Endothelial cell of umbilical vein (primary cell): ENCODE results near the gene QRFPR. TPM values are rescaled to one million over a fixed set of nuclear protein-coding genes. Genes with fewer than 3 reads are reported as not detected.

Source experiments
- BruUV-seq: library from RNA; stranded (reverse); fragments of 400-500 nt; replicated peaks from 2 replicates; lab custom pipeline; 2021; lab: Mats Ljungman, UMichigan
- CTCF ChIA-PET: fragments of 300-600, 350-600 bp; sonication (Branson Sonifier 250); formaldehyde crosslinking; loops from one replicate; lab custom pipeline; 2021; ENCODE audit warnings: antibody characterized with exemption, inconsistent platforms; lab: Charles Lee
- POLR2A ChIA-PET: fragments of 300-600, 350-600 bp; sonication (Branson Sonifier 250); formaldehyde crosslinking; loops from one replicate; lab custom pipeline; 2021; ENCODE audit warnings: antibody characterized with exemption, inconsistent platforms; lab: Charles Lee
- DNase-seq: peaks from one replicate; pipeline ENCODE4 v3.0.0-alpha.2; 2011; ENCODE audit warnings: low read depth, low spot score
- FAIRE-seq: peaks from 2 replicates; lab custom pipeline; 2011; peaks lifted over from hg19 to GRCh38; lab: Jason Lieb, UNC
- H2AFZ ChIP-seq: 2 replicates; pipeline ENCODE4 v1.6.0; 2012; ENCODE audit warnings: low read depth, low read length, control low read depth, inconsistent platforms
- H3K27ac ChIP-seq: 2 replicates; pipeline ENCODE4 v1.5.1; 2011; ENCODE audit warnings: low read depth, mild to moderate bottlenecking, control low read depth, low read length, moderate library complexity; ENCODE audit not compliant: insufficient read depth
- H3K27me3 ChIP-seq, 2 experiments: 2 replicates each; pipeline versions ENCODE4 v1.6.0 to v1.6.1; 2011; ENCODE audit warnings: low read length in 2 of 2, mixed read lengths in 1 of 2; ENCODE audit not compliant: control insufficient read depth in 2 of 2, insufficient read depth in 2 of 2
- H3K36me3 ChIP-seq, 2 experiments: 2 replicates in 1 of 2; 3 replicates in 1 of 2; pipeline ENCODE4 v1.5.1; 2011; ENCODE audit warnings: low read length in 2 of 2, mild to moderate bottlenecking in 1 of 2, moderate library complexity in 1 of 2; ENCODE audit not compliant: control insufficient read depth in 2 of 2, insufficient read depth in 2 of 2; ENCODE audit errors: extremely low read depth in 1 of 2
- H3K4me1 ChIP-seq: 3 replicates; pipeline ENCODE4 v1.5.1; 2011; ENCODE audit warnings: mild to moderate bottlenecking, low read length; ENCODE audit not compliant: control insufficient read depth, insufficient read depth; ENCODE audit errors: extremely low read depth
- H3K4me2 ChIP-seq: 2 replicates; pipeline ENCODE4 v1.6.1; 2011; ENCODE audit warnings: low read length, control low read depth, mixed read lengths; ENCODE audit not compliant: insufficient read depth
- H3K4me3 ChIP-seq, 3 experiments: fragments of 200-600 bp in 1 of 3; sonication (generic), shearing (Covaris generic) in 1 of 3; replicated peaks in 1 of 3; 2 replicates each; pipeline ENCODE4 v1.5.1; 2011 to 2016; ENCODE audit warnings: control low read depth in 3 of 3, low read length in 3 of 3, mild to moderate bottlenecking in 2 of 3, inconsistent platforms in 1 of 3, low read depth in 1 of 3, moderate library complexity in 1 of 3; ENCODE audit not compliant: insufficient read depth in 1 of 3
- H3K79me2 ChIP-seq: 2 replicates; pipeline ENCODE4 v1.6.0; 2012; ENCODE audit warnings: low read length, inconsistent platforms; ENCODE audit not compliant: control insufficient read depth, insufficient read depth
- H3K9ac ChIP-seq: replicated peaks from 2 replicates; pipeline ENCODE3; 2011; ENCODE audit warnings: low read length, control low read depth; ENCODE audit not compliant: insufficient read depth; ENCODE audit errors: extremely low read depth
- H3K9me1 ChIP-seq: replicated peaks from 3 replicates; pipeline ENCODE4 v1.6.0; 2011; ENCODE audit warnings: mild to moderate bottlenecking, low read length; ENCODE audit not compliant: control insufficient read depth, insufficient read depth; ENCODE audit errors: extremely low read depth
- H3K9me3 ChIP-seq: replicated peaks from 2 replicates; pipeline ENCODE4 v1.5.1; 2012; ENCODE audit warnings: low read length, inconsistent platforms; ENCODE audit not compliant: control insufficient read depth, insufficient read depth
- H4K20me1 ChIP-seq: replicated peaks from 2 replicates; pipeline ENCODE3; 2011; ENCODE audit warnings: mild to moderate bottlenecking, low read length; ENCODE audit not compliant: control insufficient read depth, insufficient read depth; ENCODE audit errors: extremely low read depth
- EZH2 ChIP-seq: IDR thresholded peaks from 2 replicates; pipeline ENCODE4 v1.6.1; 2012; ENCODE audit warnings: borderline replicate concordance, low read depth, mild to moderate bottlenecking, moderate library complexity, low read length, inconsistent platforms; ENCODE audit not compliant: severe bottlenecking
- FOS ChIP-seq: IDR thresholded peaks from 2 replicates; pipeline ENCODE4 v1.6.1; 2011; ENCODE audit warnings: mild to moderate bottlenecking, low read length, moderate library complexity, borderline replicate concordance; ENCODE audit not compliant: insufficient read depth
- GATA2 ChIP-seq: IDR thresholded peaks from 2 replicates; pipeline ENCODE4 v1.7.0; 2011; ENCODE audit warnings: low read depth, mild to moderate bottlenecking, moderate library complexity, mixed read lengths, low read length; ENCODE audit not compliant: insufficient read length, insufficient read depth
- JUN ChIP-seq: IDR thresholded peaks from 2 replicates; pipeline ENCODE4 v1.6.1; 2011; ENCODE audit warnings: borderline replicate concordance, low read depth; ENCODE audit not compliant: insufficient read length, insufficient read depth
- MYC ChIP-seq: IDR thresholded peaks from one replicate; pipeline ENCODE4 v1.6.1; 2011; ENCODE audit warnings: mild to moderate bottlenecking, low read depth, low read length
- POLR2A ChIP-seq: IDR thresholded peaks from 2 replicates; pipeline ENCODE4 v1.6.1; 2012; ENCODE audit warnings: low read depth, mild to moderate bottlenecking, control low read depth, low read length
- POLR2AphosphoS5 ChIP-seq: IDR thresholded peaks from 2 replicates; pipeline ENCODE4 v1.6.1; 2012; ENCODE audit warnings: low read depth, mild to moderate bottlenecking, control low read depth, low read length, moderate library complexity; ENCODE audit not compliant: insufficient read depth
- dilution Hi-C: fragments of 300-500 bp; cut with MboI; formaldehyde crosslinking; loops from one replicate; pipeline ENCODE4 v1.15.0; 2019; ENCODE audit warnings: low sequenced_read_pairs; ENCODE audit not compliant: extremely low pct_ligation_motif_present
- intact Hi-C: fragments of 100-400 bp; cut with micrococcal nuclease; formaldehyde crosslinking; loops from one replicate; pipeline ENCODE4 v1.10.0; 2022
- polyA plus RNA-seq, 4 experiments: library from polyadenylated mRNA; depleted of rRNA in 3 of 4; stranded (reverse) in 3 of 4; unstranded in 1 of 4; fragments of >200 nt; gene quantifications; 2 replicates each; pipeline versions ENCODE4 v1.2.1 to v1.2.3, GENCODE V29; 2011 to 2012; ENCODE audit warnings: missing spikeins in 1 of 4
- total RNA-seq: library from RNA; stranded (reverse); gene quantifications from 2 replicates; pipeline ENCODE4 v1.2.3, GENCODE V29; 2021
- TF ChIP-seq, protein P1 (sequence below): IDR thresholded peaks from 2 replicates; pipeline ENCODE4 v1.6.1; 2011; ENCODE audit not compliant: insufficient read depth, insufficient read length
- TF ChIP-seq, protein P2 (sequence below), 2 donors: IDR thresholded peaks; 1 replicate in 1 of 2; 2 replicates in 1 of 2; pipeline ENCODE4 v1.5.1; 2011; ENCODE audit warnings: low read length in 2 of 2, mild to moderate bottlenecking in 2 of 2, moderate library complexity in 2 of 2, control low read depth in 1 of 2, inconsistent platforms in 1 of 2, low read depth in 1 of 2; ENCODE audit not compliant: insufficient read depth in 1 of 2; ENCODE audit errors: extremely low read depth in 1 of 2

QRFPR gene
- total and polyA plus RNA-seq, 2 donors (not counting 3 experiments of a cell fraction or from before 2014, with no cell fraction given), result not detected

DNA sequence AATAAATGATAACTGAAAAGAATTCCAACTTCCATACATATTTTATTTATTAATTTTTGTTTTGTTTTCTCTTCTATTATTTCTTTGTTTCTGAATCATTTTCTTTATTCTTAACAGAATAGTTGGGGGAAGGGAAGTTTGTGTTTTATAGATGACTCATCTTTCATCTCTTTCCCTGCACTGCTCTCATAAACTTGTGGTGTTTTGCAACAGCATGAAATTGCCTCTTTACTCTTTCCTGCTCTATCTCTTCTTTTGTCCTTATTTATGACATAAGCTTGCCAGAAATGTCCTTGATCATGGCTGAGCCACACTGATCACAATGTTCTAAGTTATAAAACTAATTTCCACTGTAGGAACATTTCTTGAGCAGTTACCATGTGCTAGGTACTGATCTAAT is 22.3 kb downstream of the QRFPR start:
- H2AFZ ChIP-seq, result no peak overlapping the region
- H3K4me3 ChIP-seq, result no peak overlapping the region
- no peaks in the 10 kb centered on the region for H3K79me2 ChIP-seq
- DNase-seq (no peak), FAIRE-seq (no peak)
- H3K27me3 ChIP-seq, result no peaks in the 10 kb centered on the region
- no peak overlapping the region for H3K9ac ChIP-seq
- dilution Hi-C loops (no loop called here), intact Hi-C loops (no loop called here)
- no peaks in the 10 kb centered on the region for H3K9me3 ChIP-seq
- no peaks in the 10 kb centered on the region for H3K4me1 ChIP-seq
- POLR2A ChIA-PET, result no interaction called here
- BruUV-seq, result no TSS peak
- H3K36me3 ChIP-seq, result no peaks in the 10 kb centered on the region
- H3K9me1 ChIP-seq, result no peaks in the 10 kb centered on the region
- TF ChIP-seq FOS, result peak; percentile 14
- TF ChIP-seq MYC, result no peak
- CTCF ChIA-PET, result interaction anchor here (3.4 kb wide), 1 partner anchor 13 kb away, joined by 19 read pairs; no protein-coding TSS in a partner anchor
- no peak overlapping the region for H3K4me2 ChIP-seq
- no peaks in the 10 kb centered on the region for H4K20me1 ChIP-seq
- H3K27ac ChIP-seq, result no peak overlapping the region

DNA sequence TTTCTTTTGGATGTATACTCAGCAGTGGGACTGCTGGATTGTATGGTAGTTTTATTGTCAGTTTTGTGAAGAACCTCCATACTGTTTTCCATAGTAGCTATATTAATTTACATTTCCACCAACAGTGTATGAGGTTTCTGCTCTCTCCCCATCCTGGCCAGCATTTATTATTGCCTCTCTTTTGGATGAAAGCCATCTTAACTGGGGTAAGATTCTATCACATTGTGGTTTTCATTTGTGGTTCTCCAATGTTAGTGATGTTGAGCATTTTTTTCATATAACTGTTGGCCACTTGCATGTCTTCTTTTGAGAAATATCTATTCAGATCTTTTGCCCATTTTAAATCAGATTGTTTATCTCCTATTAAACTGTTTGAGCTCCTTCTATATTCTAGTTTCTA is 27.6 kb downstream of the QRFPR start:
- H3K9me3 ChIP-seq, result no peaks in the 10 kb centered on the region
- H3K36me3 ChIP-seq, result no peaks in the 10 kb centered on the region
- TF ChIP-seq JUN (no peak), MYC (no peak), EZH2 (no peak), GATA2 (no peak), POLR2AphosphoS5 (no peak), FOS (no peak), POLR2A (no peak)
- TF ChIP-seq, protein P1, sequence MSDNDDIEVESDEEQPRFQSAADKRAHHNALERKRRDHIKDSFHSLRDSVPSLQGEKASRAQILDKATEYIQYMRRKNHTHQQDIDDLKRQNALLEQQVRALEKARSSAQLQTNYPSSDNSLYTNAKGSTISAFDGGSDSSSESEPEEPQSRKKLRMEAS, result no peak
- TF ChIP-seq, protein P2, sequence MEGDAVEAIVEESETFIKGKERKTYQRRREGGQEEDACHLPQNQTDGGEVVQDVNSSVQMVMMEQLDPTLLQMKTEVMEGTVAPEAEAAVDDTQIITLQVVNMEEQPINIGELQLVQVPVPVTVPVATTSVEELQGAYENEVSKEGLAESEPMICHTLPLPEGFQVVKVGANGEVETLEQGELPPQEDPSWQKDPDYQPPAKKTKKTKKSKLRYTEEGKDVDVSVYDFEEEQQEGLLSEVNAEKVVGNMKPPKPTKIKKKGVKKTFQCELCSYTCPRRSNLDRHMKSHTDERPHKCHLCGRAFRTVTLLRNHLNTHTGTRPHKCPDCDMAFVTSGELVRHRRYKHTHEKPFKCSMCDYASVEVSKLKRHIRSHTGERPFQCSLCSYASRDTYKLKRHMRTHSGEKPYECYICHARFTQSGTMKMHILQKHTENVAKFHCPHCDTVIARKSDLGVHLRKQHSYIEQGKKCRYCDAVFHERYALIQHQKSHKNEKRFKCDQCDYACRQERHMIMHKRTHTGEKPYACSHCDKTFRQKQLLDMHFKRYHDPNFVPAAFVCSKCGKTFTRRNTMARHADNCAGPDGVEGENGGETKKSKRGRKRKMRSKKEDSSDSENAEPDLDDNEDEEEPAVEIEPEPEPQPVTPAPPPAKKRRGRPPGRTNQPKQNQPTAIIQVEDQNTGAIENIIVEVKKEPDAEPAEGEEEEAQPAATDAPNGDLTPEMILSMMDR (IDR thresholded peaks at IDR 0.05; ENCODE audit: extremely low read depth in 1 of 2, insufficient read depth in 1 of 2, low read depth in 1 of 2, low read length in 2 of 2), result no peak
- POLR2A ChIA-PET, result no interaction called here
- no peaks in the 10 kb centered on the region for H3K27me3 ChIP-seq
- dilution Hi-C loops, result no loop called here
- no peak overlapping the region for H3K9ac ChIP-seq
- FAIRE-seq (no peak), DNase-seq (no peak)
- no peaks in the 10 kb centered on the region for H3K9me1 ChIP-seq
- H3K4me3 ChIP-seq, result no peak overlapping the region
- intact Hi-C loops, result no loop called here
- H3K27ac ChIP-seq, result no peak overlapping the region
- CTCF ChIA-PET, result no interaction called here
- no peak overlapping the region for H2AFZ ChIP-seq
- H3K4me2 ChIP-seq, result no peak overlapping the region
- no peaks in the 10 kb centered on the region for H3K4me1 ChIP-seq
- no peaks in the 10 kb centered on the region for H3K79me2 ChIP-seq
- no TSS peak for BruUV-seq
- no peaks in the 10 kb centered on the region for H4K20me1 ChIP-seq
